ENCODE measurements around the gene MYO5C. TPM values are rescaled to one million over a fixed set of nuclear protein-coding genes. Genes with fewer than 3 reads are reported as not detected.

Gene MYO5C
- total and polyA plus RNA-seq, 10 of the 15 experiments (the other 5 are each of a cell fraction or from before 2014, with no cell fraction given): 0.29 to 1.3 (median 0.75) TPM

- no peak for TF ChIP-seq FOXK2 (IDR thresholded peaks at IDR 0.05)
- TF ChIP-seq TARDBP (IDR thresholded peaks at IDR 0.05; ENCODE audit: borderline replicate concordance): no peak
- no peak for TF ChIP-seq NFYA (IDR thresholded peaks at IDR 0.05; ENCODE audit: borderline replicate concordance, low read depth, low read length)
- no peak for TF ChIP-seq TAF1 (IDR thresholded peaks at IDR 0.05; ENCODE audit: borderline replicate concordance, low read depth, low read length)
- no peak for TF ChIP-seq NFYB (IDR thresholded peaks at IDR 0.05; ENCODE audit: insufficient read depth, low read depth, low read length)
- TF ChIP-seq PAX8 (IDR thresholded peaks at IDR 0.05): no peak
- no peak for TF ChIP-seq KLF5 (IDR thresholded peaks at IDR 0.05; ENCODE audit: partially characterized antibody)
- no peak for TF ChIP-seq NRF1 (conservative IDR thresholded peaks at IDR 0.05; ENCODE audit: low read depth, low read length)
- no peak for TF ChIP-seq ZBTB33 (IDR thresholded peaks at IDR 0.05)
- no peak for TF ChIP-seq CEBPB (IDR thresholded peaks at IDR 0.05; ENCODE audit: borderline replicate concordance in 1 of 2, low read depth in 2 of 2, low read length in 2 of 2)
- TF ChIP-seq GABPA (IDR thresholded peaks at IDR 0.05; ENCODE audit: low read depth): no peak
- 0 out of 2 replicates have a peak, but pooled peaks have one; percentile 34 for TF ChIP-seq ZNF592 (IDR thresholded peaks at IDR 0.05)
- TF ChIP-seq PML (IDR thresholded peaks at IDR 0.05; ENCODE audit: low read length): no peak
- no peak for TF ChIP-seq USF2 (IDR thresholded peaks at IDR 0.05; ENCODE audit: borderline replicate concordance, low read depth, low read length)
- TF ChIP-seq TBL1XR1 (IDR thresholded peaks at IDR 0.05; ENCODE audit: low read depth, low read length): no peak
- TF ChIP-seq SRF (IDR thresholded peaks at IDR 0.05; ENCODE audit: low read depth in 2 of 2, low read length in 2 of 2): no peak
- TF ChIP-seq ELK1 (IDR thresholded peaks at IDR 0.05; ENCODE audit: low read depth, low read length): no peak
- TF ChIP-seq ZNF217 (IDR thresholded peaks at IDR 0.05): no peak
- no peak for TF ChIP-seq MTA2 (IDR thresholded peaks at IDR 0.05; ENCODE audit: low read depth)
- TF ChIP-seq CREM (IDR thresholded peaks at IDR 0.05; ENCODE audit: low read depth): 0 out of 2 replicates have a peak, but pooled peaks have one; percentile 25
- TF ChIP-seq PKNOX1 (IDR thresholded peaks at IDR 0.05): peak; percentile 36; the same call in 1 of the 2 replicates
- TF ChIP-seq POU2F2 (IDR thresholded peaks at IDR 0.05; ENCODE audit: borderline replicate concordance, low read depth, low read length): peak; percentile 46; the same call in 2 of the 3 replicates
Observed at GRCh38 chr15:52331490-52332240, 36.1 kb upstream of the MYO5C start (continued).

Measured in GM12878 (cell line).